Stimulated activated CD4-positive, alpha-beta T cell treated with anti-CD3 and anti-CD28 coated beads, Interleukin-4, amount 100 ng/mL, for 24 hours (primary cell): Measurements from ENCODE around the gene SESN3.
"Not testable (repeated sequence)": the region's sequence is repeated elsewhere in the genome, so short reads cannot be mapped to it uniquely, and the experiment has no call there.

ENCODE experiments used
- DNase-seq: peaks from one replicate; pipeline ENCODE4 v3.0.0-alpha.2; 2020

Gene SESN3

GRCh38 chr11:95149651-95150364 is 81.2 kb downstream of the SESN3 start:
- no peak for DNase-seq

GRCh38 chr11:95148938-95149337 is 82.1 kb downstream of the SESN3 start:
- no peak for DNase-seq

- no peak for DNase-seq
Observed at GRCh38 chr11:95148406-95148805, 82.6 kb downstream of the SESN3 start.

GRCh38 chr11:95147364-95147905 is 83.6 kb downstream of the SESN3 start:
- no peak for DNase-seq

- no peak for DNase-seq
Observed at GRCh38 chr11:95145430-95146060, 85.5 kb downstream of the SESN3 start.

- no peak for DNase-seq
Observed at GRCh38 chr11:95144313-95145235, 86.4 kb downstream of the SESN3 start.

- no peak for DNase-seq
Observed at GRCh38 chr11:95143106-95143681, 87.8 kb downstream of the SESN3 start.

GRCh38 chr11:95142431-95142830 is 88.6 kb downstream of the SESN3 start:
- DNase-seq: no peak

GRCh38 chr11:95140397-95141033 is 90.5 kb downstream of the SESN3 start:
- no peak for DNase-seq

- no peak for DNase-seq
Observed at GRCh38 chr11:95138448-95138847, 92.6 kb downstream of the SESN3 start.

- no peak for DNase-seq
Observed at GRCh38 chr11:95137299-95137698, 93.7 kb downstream of the SESN3 start.

GRCh38 chr11:95136747-95137146 is 94.3 kb downstream of the SESN3 start:
- DNase-seq: not testable (repeated sequence)

- no peak for DNase-seq
Observed at GRCh38 chr11:95135880-95136279, 95.1 kb downstream of the SESN3 start.

- no peak for DNase-seq
Observed at GRCh38 chr11:95135155-95135554, 95.8 kb downstream of the SESN3 start.

- no peak for DNase-seq
Observed at GRCh38 chr11:95134491-95134890, 96.5 kb downstream of the SESN3 start.

- no peak for DNase-seq
Observed at GRCh38 chr11:95132956-95133355, 98.0 kb downstream of the SESN3 start.

GRCh38 chr11:95128602-95129001 is 102.4 kb downstream of the SESN3 start:
- no peak for DNase-seq

- no peak for DNase-seq
Observed at GRCh38 chr11:95123556-95123955, 107.4 kb downstream of the SESN3 start.

- DNase-seq: no peak
Observed at GRCh38 chr11:95121698-95122097, 109.3 kb downstream of the SESN3 start.

GRCh38 chr11:95119361-95120060 is 111.5 kb downstream of the SESN3 start:
- no peak for DNase-seq

GRCh38 chr11:95115597-95115996 is 115.4 kb downstream of the SESN3 start:
- DNase-seq: no peak
